Adrenal gland (tissue), 5 donors: ENCODE data around the gene MAGT1.

ENCODE experiments used
- CTCF ChIP-seq, 6 experiments: fragments of 450-650 bp in 4 of 6; fragments of 200-600 bp in 2 of 6; sonication (generic) in 1 of 6; IDR thresholded peaks; 1 replicate in 5 of 6; 2 replicates in 1 of 6; pipeline versions ENCODE4 v1.5.1 to v1.8.0; 2016 to 2021; ENCODE audit warnings: antibody characterized with exemption in 6 of 6, mild to moderate bottlenecking in 2 of 6, moderate library complexity in 1 of 6
- POLR2A ChIP-seq, 2 donors: fragments of 450-650 bp; IDR thresholded peaks; one replicate each; pipeline ENCODE4 v1.6.1; 2017; ENCODE audit warnings: antibody characterized with exemption in 2 of 2, mild to moderate bottlenecking in 2 of 2, moderate library complexity in 1 of 2
- donor health status: DM: no; HTN: no; CAD: no.

GRCh38 chrX:77925764-77926163 is 30.5 kb upstream of the MAGT1 start:
- TF ChIP-seq CTCF (IDR thresholded peaks at IDR 0.05) = no peak
- TF ChIP-seq POLR2A (IDR thresholded peaks at IDR 0.05) = no peak
